GM19328 (cell line): Measurements from ENCODE around the gene LAIR1.
"Not testable (repeated sequence)": the region's sequence is repeated elsewhere in the genome, so short reads cannot be mapped to it uniquely, and the experiment has no call there.

Experiments used
- ATAC-seq: cut with Tn5 transposase; IDR thresholded peaks from one replicate; pipeline ENCODE4 v1.9.1; 2021; ENCODE audit warnings: mild to moderate bottlenecking, moderate library complexity; ENCODE audit not compliant: unreplicated experiment

The LAIR1 gene

DNA sequence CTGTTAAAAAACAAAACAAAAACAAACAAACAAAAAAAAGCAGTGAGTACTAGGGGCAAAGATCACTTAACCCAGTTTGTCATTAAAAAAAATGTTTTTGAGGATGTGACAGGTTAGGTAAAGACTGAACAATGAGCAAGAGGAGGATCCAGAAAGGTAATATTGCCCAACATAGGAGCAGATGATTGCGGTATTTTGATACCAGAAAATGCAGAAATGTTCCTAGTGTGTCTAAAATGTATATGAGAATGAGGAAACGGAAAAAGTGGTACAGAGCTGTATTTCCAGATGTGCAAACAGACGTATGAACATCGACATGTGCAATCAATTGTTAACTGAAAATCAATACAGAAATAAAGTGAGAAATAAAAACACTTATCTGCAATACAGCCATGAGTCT lies 20.9 kb downstream of the LAIR1 start:
- no peak for ATAC-seq

DNA sequence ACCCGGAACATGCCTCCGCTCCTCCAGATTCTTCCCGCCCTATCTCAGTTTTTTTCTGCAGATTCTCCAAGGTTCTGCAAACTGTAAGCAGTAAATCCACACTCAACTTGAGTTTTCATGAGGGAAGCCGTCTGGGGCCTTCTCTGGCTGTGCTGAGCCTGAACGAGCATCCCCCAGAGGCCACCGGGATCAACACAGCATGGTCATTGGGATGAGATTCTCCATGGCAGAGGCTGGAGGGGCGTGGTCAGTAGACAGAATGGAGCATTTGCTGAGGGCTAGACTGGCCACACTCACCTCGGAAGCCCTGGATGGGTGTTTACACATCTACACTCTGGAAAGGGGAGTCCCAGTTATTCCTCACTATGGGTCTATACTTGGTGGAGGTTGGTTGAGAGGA lies 23.4 kb downstream of the LAIR1 start:
- no peak for ATAC-seq

DNA sequence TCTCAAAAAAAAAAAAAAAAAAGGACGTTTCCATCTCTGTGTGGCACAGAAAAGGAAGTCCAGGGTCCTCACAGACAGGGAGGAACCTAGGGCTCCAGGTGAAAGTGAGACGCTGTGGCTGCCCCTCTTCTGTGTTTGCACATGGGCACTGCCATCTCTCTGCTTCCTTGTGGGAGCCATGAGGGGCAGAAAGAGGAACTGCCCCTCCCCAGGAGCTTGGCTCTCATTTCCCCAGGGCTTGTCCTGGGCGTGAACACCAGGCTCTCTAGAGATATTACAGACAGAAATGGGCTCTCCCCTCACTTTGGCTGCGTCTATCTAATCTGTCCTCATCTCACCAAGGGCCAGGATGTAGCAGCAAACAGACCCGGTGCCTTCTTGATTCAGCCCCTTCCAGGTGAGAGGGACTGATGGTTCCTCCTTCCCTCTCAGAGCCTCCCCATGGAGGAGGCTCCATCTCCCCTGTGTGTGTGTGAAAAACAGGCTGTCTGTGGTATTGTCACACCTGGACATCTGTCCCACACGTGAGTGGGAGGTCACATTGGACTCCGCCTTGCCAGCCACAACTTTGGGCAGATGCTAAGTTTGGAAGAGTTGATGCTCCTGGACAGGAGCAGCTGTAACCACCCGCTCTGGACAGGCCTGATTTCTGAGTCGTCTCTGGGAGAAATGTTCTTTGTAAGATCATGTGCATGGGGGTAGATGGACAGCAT lies 24.9 kb downstream of the LAIR1 start:
- no peak for ATAC-seq

DNA sequence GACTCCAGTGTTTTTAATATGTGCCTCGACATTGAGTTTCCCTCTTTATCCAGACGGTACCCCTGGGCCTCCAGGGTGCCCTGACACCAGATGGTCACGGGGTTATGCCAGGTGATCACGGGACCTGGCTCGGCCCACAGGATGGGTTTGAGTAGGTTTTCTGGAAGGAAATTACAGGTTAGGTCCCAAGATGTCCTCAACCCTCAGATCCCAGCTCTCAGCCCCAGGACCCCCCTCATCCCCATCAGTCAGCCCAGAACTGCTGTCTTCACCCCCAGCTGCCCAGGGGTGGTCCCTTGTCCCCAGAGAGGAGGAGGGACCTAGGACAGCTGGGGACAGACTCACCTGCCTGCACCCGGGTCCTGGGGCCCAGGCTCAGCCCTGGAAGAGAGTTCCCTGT lies 26.2 kb downstream of the LAIR1 start:
- ATAC-seq = no peak

DNA sequence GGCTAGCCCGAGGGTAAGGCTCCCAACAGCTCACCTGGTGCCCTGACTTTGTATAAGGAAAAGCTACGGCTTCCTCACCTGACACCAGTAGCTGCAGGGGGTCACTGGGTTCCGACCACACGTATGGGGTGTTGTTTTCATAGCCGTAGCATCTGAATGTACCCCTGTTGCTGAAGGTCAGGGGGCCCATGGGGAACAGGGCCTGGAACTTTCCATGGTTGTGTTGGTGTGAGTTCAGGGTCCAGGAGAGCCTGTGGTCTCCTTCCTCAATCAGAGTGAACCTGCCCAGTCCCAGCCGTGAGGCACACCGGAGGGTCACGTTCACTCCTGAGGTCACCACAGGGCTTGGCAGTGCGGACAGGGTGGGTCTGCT lies 26.9 kb downstream of the LAIR1 start:
- ATAC-seq = no peak

DNA sequence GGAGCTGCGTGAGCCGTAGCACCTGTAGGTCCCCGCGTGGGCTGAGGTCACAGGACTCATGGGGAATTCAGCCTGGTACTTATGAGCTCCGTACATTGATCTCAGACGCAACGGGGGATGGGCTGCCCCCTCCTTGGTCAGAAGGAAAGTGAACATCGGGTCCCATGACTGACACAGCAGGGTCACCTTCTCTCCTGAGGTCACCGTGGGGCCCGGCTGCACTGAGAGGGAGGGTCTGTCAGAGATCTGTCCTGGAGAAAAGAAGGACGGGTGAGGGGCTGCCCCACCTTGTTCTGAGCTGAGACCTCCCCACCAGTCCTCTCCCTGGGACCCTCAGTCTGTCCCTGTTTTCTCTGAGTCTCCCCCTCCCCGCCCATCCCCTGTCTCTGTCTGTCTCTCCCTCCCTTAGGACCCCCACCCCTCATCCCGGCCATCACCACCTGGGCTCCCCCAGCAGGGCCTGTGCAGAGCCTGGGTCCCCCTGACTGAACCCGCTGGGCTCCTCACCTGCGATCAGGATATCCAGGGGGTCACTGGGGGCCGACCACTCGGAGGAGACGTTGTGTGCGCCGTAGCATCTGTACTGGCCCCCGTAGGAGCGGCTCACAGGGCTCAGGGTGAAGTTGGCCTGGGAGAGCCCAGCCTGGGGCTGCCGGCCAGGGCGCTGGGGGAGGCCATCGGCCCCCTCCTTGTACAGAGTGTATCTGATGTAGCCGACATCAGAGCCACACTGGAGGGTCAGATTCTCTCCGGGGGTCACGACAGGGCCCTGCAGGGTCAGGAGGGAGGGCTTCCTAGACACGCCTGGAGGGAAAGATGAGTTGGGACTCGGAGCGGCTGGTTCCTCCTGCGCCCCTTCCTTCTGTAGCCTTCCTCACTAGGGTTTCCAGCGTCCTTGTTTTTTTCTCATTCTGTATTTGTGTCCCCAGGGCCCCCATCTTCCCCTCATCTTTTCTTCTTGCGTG lies 27.6 kb downstream of the LAIR1 start:
- no peak for ATAC-seq

DNA sequence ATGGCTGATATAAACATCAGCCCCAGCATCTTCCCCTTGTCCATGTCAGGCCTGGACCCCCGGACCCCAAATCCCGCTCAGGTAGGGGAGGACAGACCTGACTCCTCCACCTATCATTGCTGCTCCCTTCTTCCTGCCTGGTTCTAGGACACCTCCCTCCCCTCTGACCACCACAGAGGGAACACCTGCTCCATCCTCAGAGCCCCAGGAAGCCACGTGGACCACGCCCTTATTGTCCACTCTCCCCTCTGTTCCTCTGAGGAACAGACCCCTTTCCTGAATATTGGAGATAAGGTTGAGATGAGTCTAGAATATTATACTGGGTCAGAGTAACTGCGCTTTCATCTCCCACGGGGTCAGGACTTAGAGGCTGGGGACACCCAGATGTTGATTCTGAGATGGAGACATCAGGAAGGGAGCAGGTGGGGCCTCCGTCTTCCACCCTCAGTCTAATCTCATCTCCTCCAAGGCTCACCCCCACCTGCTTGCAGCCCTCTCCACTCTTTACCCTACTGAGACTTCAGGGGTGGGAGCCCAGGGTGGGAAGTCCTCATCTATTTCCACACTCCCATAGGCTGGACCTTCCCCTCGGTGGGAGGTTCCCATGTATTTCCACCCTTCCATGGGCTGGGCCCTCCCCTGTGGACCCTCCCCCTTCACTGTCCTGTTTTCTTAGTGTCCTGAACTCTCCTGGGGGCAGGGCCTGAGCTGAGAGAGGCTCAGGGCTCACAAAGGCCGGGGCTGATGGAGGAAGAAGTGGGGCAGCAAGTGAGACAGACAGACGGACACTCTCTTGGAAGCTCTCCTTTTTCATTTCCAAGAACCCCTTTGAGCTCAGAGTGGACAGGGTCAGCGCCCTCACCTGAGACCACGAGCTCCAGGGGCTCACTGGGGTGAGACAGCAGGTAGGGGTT lies 28.5 kb downstream of the LAIR1 start:
- ATAC-seq = no peak

DNA sequence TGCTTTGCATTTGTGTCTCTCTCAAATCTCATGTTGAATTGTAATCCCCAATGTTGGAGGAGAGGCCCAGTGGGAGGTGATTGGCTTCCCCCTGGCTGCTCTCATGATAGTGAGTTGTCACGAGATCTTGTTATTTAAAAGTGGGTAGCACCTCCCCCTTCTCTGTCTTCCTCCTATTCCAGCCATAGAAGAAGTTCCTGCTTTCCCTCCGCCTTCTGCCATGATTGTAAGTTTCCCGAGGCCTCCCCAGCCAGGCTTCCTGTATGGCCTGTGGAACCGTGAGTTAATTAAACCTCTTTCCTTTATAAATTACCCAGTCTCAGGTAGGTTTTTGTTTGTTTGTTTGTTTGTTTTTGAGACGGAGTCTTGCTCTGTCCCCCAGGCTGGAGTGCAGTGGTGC lies 29.6 kb downstream of the LAIR1 start:
- no peak for ATAC-seq

DNA sequence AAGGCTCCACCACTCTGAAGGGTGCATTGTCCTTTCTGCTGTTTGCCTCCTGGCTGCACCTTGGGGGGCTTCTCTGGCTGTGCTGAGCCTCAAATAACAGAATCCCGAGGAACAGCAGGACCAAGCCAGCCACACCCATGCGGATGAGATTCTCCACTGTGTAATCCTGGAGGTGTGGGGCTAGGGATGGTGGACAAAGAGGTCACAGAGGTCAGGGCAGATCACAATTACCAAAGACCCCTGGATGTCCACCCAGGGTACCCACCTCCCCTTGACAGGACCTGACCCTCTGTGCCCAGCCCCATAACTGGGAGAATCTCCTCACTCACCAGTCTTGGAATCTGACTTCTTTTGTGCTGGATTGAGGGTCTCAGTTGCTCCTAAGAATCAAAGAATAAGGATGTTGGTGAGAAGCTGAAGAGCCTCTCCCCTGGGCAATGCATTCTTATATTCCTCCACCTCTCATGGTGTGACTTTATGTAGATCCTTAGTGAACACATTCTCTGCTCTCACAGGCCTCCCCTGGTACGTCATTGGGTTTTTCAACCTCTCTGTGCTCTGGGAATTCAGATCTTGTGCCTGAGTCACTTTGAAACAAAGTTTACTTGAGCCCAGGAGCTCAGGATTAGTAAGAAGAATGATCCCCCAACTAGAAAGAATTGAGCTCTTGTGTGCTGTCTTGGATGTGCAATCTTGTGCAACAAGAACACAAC lies 31.0 kb downstream of the LAIR1 start:
- ATAC-seq = no peak

DNA sequence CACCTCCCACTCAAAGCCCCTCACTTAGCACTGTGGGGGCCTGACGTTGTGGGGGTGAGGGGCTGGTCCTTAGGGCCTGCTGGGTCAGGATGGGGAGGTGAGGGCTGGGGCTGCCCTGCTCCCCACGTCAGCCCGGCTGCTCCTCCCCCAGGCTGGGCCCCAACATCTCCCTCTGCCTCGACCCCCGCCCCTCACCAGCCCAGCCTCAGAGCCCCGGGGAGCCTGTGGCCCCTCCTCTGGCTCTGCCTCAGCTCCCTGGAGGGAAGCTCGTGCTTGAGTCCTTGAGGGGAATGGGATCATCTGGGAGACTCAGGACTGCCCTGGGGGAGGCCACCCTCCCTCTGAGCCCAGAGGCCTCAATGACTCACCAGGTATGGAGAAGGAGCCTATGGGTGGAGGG lies 32.6 kb downstream of the LAIR1 start:
- no peak for ATAC-seq

DNA sequence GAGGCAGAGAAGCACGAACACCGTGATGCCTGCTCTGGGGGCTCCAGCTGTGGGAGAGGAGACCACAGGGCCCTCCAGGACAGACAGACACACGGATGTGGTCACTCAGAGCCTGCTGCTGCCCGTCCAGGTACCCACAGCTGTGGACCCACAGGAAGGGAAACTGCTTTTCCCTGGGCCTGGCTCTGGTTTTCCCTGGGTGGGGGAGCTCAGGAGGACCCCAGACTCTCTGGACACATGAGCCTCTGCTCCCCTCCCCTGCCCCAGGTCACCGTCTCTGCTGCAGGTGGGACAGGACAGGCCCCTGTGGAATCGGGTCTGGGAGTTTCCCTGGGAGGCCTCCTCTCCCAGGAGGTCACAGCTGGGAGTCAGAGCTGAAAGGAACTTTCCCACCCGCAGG lies 33.1 kb downstream of the LAIR1 start:
- no peak for ATAC-seq

DNA sequence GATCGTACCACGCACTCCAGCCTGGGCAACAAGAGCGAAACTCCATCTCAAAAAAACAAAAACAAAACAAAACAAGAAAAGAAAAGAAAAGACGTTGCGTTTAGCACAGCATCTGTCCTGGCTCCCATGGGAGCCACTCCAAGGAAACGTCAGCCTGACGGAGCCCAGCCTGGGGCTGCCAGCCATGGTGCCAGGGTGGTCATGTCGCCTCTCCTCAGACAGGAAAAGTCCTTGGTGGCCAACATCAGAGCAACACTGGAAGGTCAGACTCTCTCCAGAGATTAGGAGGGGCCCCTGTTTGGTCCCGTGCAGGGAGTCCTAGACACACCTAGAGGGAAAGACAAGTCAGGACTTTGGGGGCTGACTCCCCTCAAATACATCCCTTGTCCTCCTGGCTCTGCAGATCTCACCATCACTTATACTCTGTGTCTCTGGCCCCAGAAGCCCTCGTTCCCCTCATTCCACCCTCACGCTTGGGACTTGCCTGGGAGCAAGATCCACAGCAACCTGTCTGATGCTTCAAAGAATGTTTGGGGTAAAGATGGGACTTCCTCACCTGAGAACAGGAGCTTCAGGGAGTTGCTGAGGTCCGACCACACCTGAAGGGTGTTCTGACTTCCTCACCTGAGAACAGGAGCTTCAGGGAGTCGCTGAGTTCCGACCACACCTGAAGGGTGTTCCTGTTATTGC lies 35.1 kb downstream of the LAIR1 start:
- no peak for ATAC-seq

DNA sequence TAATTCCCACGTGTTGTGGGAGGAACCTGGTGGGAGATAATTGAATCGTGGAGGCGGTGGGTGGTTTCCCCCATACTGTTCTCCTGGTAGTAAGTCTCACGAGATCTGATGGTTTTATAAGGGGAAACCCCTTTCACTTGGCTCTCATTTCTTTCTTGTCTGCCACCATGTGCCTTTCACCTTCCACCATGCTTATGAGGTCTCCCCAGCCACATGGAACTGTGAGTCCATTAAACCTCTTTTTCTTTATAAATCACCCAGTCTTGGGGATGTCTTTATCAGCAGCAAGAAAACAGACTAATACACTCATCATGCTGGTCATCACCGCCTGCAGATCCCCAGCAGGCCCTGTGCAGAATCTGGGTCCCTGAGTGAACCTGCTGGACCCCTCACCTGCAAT lies 36.0 kb downstream of the LAIR1 start:
- ATAC-seq = not testable (repeated sequence)

DNA sequence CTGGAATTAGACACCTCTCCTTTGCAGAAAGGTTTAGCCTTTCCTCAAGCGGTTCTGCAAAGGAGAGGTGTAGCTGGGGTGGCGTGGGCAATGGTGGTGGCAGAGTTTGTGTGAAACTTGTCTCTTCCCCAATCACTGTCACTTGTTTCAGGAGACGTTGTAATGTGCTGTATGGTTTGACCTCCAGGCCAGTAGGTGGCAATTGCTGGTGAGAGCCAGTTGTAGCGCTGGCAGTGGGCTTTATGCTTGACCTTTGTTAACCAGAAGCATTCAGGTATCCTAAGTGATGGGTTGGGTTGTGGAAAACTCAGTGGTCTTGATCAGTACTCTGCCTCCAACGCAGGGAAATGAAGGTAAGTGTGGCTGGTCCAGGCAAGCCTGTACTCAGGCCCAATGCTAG lies 39.1 kb downstream of the LAIR1 start:
- no peak for ATAC-seq

DNA sequence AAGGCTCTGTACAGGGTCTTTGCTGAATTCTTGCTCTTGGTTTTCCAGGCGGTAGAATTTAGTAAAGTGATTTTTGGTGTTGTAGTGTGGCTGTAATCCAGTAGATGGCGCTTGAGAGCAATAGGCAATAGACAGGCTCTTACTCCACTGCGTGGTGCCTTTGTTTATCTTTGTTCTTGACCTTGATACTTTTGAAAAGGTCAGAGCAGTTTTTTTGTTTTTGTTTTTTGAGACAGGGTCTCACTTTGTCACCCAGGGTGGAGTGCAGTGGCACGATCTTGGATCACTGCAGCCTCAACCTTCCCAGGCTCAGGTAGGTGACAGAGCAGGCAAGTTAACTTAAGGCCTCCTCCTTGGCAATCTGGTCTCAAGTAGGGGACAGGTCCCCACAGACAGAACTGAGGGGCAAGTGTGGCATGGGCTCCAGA lies 39.5 kb downstream of the LAIR1 start:
- ATAC-seq = no peak

DNA sequence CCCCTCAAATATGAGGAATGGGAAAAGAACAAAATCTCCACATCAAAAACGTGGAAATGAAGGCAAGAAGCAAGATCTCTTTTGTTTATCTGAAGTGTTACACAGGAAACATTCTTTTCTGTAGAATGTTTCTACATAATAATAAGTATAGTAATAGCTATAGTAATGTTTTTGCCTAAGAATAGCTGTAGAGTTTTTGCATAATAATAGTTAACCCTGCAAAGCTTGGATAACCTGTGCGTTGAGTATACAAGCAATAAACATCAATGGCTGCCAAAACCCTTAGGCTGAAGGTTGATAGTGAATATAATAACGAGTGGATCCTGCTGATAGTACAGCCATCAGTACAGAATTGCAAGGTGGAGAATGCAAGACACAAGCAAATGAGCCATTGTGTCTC lies 40.7 kb downstream of the LAIR1 start:
- ATAC-seq = no peak

DNA sequence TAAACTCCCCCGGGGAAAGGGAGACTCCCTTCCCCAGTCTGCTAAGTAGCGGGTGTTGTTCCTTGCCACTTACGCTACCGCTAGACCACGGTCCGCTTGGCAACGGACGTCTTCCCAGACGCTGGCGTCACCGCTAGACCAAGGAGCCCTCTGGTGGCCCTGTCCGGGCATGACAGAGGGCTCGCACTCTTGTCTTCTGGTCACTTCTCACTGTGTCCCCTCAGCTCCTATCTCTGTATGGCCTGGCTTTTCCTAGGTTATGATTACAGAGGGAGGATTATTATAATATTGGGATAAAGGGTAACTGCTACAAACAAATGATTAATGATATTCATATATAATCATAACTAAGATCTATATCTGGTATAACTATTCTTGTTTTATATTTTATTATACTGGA lies 41.8 kb downstream of the LAIR1 start:
- ATAC-seq = not testable (repeated sequence)

DNA sequence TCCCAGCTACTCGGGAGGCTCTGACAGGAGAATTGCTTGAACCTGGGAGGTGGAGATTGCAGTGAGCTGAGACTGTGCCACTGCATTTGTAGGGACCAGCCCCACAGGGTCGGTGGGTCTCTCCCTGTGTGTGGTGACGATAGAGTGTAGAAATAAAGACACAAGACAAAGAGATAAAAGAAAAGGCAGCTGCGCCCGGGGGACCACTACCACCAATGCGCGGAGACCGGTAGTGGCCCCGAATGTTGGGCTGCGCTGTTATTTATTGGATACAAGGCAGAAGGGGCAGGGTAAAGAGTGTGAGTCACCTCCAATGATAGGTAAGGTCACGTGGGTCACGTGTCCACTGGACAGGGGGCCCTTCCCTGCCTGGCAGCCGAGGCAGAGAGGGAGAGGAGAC lies 42.4 kb downstream of the LAIR1 start:
- ATAC-seq = not testable (repeated sequence)

DNA sequence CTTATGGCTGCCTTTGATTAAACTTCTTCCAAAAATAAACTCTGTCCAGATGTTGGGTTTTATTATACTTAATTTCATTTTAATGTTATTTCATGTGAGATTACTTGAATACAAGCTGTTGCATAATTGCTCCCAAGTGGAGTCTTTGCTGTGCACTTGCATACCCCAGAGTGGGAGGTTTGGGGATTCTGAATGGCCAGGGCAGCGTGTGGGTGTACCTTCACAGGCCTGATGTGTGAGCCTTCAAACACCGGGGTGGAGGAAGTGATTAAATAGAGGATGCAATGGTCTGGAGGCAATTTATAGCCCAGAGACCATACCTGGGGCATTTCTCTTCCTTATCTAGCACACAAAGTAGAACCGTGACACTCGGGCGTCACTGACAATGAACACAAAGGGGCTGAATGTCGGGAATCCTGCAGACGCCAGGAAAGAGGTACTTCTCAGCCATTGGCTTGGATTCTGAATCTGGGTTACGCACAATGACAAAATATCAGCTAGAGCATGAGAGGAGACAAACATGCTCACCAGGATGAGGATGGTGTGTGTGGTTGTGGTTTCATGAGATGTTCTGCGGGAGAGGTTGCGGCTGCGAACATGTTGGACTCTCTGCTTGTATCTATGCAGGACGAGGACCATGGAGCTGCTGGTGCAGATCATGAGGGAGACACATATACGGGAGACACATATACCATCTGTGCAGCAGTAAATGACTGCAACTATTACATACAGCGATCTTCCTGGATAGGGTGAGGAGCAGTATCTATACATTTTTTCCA lies 44.6 kb downstream of the LAIR1 start:
- no peak for ATAC-seq
